GM19238 (cell line): ENCODE data around the gene TBXAS1.

Experiments
- DNase-seq: peaks from one replicate; pipeline ENCODE4 v3.0.0; 2011; ENCODE audit warnings: low spot score; ENCODE audit not compliant: insufficient read length

TBXAS1 gene

DNA sequence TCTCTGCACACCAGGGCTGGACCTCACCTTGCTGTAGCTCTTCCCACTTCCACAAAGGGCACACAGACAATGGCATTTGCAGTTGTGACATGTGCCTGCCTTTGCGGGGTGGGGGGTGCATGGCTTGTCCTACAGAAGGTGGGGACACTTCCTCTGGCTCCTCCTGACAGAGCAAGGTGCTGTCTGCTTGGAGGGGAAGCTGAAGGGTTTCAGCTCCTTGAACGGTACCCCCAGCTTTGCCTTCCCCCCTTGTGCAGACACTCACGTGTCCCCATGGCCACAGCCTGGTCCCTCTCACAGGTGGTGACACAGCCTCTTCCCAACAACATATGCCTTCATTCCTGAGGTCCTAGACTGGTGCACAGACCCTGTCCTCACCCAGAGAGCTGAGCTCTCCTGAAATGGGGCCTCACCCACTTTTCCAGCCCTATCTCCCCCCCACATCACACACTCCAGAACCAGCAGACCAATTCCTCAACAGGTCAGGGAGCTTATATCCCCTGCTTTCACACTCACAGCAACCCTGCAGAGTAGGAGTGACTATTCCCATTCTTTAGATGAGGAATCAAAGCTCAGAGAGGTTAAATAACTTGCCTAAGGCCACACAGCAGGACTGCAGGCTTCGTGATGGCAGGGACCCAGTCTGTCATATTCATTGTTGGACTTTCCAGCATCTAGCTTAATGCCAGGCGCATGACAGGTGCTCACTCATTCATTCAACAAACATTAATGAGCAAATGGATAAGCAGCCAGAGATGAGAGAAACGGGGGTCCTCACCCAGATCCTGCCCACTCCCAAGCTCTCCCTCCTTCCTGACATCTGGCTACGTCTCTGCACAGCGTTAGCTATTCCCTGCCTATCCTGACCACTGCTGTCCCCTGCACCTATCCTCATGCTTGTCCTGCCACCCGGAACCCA is 189.3 kb downstream of the TBXAS1 start:
- DNase-seq = no peak

DNA sequence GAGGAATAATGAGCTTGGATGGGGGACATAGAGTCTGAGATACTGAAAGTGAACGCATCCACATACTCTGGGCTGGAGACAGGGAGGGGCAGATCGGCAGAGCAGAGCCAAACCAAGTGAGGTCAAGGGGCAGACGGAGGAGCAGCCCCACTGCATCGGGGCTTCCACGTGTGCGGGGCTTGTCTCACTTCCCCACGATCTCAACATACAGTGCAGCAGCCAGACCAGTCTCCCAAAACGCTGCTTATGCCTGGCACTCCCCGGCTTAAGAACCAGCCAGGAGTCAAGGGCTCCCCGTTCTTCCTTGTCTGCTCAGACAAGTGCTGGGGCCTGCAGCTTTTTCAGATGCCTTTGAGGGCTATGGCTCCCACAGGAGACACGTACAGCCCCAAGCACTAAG is 190.1 kb downstream of the TBXAS1 start:
- DNase-seq = no peak

DNA sequence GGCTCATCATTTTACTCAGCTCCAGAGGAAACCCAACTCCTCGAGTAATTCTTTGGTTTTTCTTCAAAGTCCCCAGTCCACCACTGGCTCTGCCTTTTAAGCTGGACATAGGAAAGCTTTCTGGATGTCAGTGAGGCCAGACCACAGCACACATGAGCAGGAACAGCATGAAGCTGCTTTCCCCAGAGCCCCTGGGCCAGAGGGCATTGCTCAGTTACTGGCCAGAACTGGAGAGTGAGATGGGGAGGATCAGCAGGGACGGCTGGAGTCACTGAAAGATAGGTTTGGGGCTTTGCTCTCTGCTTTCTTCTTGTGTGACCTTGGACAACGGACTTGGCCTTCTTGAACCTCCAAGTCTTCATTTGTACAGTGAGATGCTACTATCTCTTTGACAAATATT is 190.5 kb downstream of the TBXAS1 start:
- no peak for DNase-seq

DNA sequence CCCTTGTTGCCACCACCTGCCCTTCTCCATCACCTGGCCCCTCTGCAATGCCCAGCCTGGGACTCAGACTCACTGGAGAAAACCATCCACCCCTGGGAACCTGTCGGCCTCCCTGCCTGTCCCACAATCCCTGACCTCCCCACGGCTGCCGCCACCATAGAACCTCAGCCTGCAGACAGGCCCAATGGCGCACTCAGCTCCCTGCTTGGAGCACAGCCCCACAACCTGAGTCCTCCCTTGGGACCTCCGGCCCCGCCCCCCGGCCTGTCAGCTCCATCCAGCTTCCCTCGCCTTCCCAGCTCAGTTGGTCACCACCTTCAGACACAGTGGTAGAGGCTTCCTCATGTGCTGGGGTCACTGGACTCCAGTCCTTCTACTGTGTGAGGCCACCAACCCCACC is 192.5 kb downstream of the TBXAS1 start:
- no peak for DNase-seq

DNA sequence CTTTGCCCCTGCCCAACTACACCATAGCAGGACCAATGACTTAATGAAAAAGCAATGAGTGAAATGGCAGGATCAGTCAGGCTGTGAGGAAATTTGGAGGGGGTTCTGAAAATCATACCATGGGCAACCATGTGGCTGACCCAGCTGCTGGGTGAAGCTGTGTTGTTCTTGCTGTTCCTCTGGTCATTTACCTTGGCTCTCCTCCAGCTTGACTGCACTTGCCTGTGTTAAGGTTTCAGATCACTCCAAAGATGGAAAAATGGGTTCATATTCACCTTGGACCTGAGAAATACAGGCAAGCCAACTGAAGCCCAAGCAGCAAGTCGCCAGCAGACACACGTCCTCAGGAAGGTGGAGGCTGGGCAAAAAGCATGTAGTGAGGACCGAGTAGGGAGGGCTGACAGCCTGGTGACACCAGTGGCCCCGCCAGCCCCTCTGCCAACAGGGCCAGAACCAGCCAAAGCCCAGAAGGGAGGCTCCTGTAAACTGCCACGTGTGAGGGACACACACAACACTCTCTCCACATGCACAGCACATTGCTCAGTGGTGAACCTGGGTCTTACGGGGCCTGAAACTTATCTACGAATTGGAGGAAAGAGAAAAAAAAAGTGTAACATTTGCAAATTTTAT is 193.6 kb downstream of the TBXAS1 start:
- no peak for DNase-seq

DNA sequence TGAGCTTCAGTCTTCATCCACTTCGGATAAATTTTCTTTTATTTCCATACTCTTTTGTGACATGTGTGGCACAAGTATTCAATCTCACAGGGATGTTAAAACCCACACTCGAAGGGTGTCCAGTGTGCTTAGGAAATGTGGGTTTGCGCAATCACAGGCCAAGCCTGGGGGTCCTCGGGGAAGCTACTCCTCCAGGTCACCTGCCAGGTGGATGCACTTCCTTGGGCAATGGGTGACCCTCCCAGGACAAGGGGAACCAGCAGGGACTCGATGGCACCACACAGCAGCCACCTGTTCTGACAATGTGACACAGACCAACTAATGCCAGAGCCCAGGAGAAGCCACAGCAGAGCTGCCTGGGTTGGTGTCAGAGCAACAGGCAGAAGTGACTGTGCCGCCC is 194.7 kb downstream of the TBXAS1 start:
- DNase-seq = no peak

DNA sequence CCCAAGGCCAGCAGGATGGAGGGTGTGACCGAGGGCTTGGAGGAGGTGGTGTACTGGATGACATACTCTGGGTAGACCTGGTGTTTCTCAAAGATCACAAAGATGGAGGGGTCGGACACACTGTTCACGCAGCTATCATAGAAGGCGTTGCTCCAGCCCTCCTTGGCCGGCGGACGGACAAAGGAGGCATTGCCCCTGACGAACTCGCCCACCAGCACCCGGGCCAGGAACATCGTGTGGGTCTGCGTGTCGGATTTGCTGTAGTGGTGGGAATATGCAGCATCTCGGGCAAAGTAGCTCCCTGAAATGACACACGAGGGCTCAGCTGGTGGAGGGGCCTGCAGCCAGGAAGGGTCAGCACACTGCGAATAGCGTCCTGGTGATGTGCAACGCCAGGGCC is 195.5 kb downstream of the TBXAS1 start:
- no peak for DNase-seq

DNA sequence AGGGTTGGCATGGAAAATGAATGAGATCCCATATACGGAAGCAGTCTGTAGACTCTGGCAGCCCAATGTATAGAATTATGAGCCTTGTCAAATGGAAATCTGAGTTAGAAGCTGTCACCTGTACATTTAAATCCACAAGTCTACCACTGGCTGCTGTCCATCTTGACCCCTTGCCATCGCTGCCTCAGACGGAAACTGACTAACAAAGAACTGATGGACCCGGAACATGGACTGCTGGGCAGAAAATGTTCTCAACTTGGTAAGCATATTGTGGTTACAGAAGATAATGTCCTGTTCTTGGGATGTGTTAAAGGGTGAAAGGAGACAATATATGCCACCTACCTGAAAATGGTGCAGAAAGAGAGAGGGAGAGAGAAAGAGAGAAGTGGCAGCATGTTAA is 196.2 kb downstream of the TBXAS1 start:
- no peak for DNase-seq

DNA sequence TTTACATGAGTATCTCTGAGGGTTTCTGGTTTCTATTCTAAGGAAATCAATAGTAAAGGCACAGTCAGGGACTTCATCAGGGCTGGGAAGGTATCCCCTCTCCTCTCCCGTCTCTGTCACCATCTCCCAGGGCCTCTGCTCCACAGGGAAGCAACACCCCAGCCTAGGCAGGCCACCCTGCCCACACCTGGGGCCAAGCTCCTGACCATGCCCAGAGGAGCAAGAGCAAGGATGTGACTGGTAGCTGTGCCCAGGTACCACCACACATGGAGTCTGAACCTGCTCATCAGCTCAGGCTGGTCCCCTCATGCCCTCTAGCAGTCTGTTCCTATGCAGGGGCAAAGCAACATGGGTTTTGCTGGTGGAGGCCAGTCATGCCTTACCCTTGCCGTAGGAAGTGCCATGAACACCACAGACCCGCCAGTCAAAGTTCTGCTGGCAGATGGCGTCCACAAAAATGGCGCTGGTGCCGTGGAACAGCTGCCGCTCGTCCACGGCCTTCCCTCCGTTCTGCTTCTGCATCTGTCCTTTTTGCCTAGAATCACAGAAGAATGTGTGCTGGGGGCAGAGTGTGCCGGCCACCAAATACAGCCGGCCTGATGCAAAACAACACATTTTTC is 196.9 kb downstream of the TBXAS1 start:
- DNase-seq = no peak

DNA sequence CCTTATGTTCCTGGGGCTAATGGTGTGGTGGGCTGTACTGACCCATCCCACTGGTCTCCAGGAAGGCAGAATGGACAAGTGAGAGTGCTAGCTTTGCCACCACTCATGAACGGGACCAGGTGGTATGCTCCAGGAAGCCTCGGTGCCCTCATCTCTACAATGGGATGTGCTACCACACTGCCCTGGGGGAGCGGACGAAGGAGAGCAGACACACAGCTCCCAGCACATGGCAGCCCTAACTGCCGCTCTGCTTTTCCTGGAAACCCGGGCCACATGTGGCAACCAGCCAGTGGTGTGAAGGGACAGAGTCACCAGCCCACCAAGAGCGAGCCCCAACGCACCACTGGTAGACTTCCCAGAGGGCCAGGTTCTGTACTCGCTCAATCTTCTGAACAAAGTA is 197.9 kb downstream of the TBXAS1 start:
- DNase-seq = no peak

DNA sequence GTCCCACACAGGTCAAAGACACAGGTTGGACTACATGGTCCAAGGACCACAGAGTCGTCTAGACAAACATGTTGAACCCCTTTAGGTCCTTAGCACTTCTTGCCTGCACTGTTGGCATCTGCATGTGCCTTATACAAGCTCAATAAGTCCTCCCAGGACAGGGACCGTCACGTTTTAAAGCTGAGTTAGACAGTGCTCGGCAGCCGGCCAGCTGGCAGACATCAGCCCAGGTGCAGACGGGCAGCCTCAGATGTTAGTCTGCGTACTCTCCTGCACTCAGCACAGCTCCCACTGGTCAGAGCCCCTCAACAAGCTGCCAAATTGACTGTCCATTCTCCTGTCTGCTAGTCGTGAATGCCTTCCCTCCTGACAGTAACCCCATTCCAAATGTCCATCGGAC is 198.8 kb downstream of the TBXAS1 start:
- DNase-seq = no peak

DNA sequence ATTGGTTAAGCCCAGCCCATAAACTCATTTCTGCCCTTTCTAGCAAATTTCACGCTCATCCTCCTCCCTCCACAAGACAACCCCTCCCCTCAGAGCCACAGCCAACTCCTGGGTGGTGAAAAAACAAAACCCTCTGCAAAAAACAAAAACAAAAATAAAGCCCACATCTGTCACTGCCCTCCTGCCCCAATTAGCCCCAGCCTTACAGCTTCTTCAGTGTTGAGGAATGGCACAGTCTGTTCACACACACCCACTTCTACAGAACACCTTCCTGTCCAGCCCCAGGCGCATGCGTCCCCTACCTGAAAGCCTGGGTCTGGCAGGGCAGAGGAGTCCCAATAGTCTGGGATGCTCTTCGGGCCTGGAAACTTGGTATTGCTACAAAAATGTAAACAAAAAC is 199.2 kb downstream of the TBXAS1 start:
- no peak for DNase-seq

DNA sequence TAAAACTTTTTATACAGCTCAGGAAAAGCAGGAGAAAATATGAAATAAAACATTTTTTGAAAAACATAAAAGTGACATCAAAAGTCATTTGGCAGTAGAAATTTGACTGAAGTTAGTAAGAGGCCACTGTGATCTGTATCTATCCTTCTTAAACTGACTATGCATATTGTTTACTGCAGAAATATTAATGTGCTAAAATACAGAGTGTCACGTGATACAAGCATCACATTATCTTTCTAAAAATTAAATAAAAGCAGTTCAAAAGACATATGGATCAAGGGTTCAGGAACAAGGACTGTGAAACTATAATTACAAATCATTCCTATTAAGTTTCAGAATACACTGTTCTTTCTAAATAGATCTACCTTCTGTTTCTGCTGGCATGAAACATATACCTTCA is 200.0 kb downstream of the TBXAS1 start:
- no peak for DNase-seq

DNA sequence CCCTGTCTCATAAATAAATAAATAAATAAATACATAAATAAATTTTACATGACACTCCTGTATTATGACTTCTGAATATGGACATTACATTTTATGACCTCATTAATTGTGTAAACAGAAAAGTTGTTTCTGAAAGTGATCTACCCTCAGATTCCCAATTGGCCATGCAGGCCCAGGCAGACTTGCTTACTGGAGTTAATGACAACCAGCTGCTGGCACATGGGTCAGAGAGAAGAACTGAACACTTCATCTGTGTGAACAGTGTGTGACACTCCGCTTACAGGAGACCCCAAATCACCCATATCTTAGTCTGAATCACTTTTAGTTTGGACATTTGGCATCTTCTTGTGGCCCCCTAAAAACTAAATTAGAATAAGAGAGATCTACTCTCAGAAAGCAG is 202.3 kb downstream of the TBXAS1 start:
- no peak for DNase-seq

DNA sequence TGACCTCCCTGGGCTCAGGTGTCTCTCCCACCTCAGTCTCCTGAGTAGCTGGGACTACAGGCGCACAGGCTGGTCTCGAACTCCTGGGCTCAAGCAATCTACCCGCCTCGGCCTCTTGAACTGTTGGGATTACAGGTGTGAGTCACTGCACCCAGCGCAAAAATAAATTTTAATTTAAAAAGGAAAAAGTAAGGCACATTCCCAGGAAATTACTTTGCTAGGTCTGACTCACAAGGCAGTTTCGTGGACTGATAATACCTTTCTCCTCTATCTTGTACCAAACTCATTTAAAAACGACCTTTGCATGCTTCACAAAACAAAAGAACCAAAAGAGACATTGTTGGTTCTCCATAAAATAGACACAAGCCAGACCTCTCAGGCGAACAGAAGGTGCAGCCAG is 204.0 kb downstream of the TBXAS1 start:
- DNase-seq = no peak

DNA sequence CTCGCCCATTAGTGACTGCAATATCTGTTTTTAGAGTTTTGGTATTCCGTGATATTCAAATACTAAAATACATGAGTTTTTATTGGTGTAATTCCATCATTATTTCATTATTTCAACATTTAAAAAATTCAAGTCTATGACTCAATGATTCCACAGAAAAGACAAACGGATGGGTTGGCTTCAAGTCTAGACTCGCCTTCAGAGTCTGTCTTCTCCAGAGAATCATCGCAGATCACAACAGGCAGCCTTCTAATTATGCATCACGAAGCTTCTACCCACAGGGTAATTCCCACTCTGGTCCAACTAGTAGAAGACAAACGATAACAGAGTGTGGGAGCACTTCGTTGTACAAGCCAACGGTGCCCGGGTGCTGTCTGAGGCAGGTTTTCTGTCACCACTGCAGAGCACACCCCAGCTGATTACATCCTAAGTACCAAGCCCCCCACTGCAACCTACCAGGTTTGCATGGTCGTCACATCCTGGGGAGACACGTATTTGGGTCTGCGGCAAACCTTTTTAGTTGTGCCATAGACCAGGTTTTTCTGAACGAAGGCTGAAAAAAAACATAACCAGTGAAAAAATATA is 204.8 kb downstream of the TBXAS1 start:
- no peak for DNase-seq

DNA sequence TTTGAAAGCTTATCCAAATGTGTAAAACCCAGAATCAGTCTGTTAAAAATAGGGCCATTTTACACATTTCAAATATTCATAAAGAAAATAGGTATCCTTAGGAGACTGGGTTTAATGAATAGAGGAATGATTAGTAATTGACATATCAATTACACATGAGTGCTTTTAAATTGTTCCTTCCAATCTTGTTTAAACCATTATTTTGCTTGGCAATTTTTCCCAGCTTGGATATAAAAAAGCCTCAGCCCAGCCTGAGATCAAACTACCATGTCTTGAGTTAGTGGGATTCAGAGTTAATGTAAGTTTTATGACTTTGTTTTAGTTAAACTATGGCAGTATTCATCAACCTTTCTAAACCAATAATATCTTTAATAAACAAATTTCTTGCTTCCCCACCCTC is 205.4 kb downstream of the TBXAS1 start:
- no peak for DNase-seq

DNA sequence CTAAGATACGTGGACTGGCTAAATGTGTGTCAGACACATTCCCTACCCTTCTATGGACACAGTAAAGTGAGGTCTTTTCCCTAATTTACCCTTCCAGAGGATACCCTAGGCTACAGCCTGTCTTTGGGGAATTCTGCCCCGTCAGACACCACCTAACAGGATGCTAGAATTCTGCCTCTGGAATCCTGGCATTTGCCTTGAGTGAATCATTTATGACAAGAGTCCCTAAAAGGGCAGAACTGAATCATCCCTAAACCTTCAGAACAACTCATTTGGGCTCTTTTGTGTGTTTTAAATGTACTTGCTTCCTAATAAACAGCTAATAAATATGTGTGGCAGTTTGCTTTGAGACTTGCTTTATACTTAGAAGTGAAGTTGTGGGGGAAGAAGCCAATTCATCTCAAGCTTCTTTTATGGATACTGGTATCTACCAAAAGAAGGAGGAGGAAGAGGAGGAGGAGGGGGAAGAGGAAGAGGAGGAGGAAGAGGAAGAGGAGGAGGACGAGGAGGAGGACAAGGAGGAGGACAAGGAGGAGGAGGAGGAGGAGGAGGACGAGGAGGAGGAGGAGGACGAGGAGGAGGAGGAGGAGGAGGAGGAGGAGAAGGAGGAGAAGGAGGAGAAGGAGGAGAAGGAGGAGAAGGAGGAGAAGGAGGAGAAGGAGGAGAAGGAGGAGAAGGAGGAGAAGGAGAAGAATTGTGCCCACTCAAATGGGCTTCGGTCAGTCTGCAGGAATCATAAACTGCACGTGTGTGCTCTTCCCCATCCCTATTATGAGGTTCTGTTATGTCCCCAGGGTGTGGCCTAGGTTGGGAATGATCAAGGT is 206.5 kb downstream of the TBXAS1 start:
- DNase-seq = no peak

DNA sequence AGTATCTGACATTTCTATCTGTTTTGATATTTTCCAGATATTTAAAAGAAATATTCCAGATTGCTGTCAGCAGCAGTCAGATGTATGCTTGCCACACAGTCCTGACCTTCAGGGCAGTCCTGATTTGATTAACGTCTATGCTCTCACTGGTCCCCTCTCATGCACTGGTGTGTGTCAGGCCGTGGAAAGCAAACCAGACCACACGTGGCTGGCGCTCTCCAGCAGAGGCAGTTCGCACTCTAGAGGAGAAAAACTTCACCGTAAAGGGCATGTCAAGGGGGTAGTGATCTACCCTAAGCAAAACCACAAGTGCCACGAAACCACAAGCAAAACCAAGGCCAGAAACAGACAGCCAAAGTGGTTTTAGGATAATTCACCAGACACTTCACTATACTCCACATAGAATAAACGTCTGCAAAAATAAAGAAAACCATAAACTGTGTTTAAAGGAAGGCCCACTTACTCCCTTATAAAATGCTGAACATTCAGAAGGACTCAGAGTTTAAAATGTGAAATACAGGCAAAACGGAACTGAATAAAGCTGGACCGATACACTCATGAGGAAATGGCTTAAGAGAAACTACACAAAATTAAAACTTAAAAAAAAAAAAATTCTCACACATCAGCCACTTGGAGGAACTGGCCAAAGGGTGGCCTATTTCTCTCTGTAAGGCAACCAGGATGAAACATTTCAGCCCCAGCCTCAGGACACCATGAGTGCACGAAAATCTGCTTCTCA is 207.3 kb downstream of the TBXAS1 start:
- DNase-seq = no peak

DNA sequence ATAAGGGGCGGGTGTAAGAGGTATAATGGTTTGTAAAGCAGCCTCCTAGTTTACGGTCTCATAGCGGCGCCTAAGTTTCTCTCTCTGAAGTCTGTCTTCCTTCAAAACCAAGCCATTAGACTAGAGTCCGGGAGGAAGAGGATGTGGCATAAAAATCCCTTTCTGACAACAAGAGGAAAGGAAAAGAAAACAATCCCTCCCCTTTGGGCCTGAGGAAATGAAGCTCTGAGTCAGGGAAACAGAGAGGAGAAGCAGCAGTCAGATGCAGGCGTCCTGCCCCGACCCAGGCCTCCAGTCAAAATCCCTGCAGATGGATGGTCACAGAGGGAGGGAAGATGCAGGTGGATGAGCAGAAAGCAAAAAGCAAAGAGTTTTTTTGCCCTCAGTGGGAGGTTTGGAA is 210.0 kb downstream of the TBXAS1 start:
- DNase-seq = no peak

DNA sequence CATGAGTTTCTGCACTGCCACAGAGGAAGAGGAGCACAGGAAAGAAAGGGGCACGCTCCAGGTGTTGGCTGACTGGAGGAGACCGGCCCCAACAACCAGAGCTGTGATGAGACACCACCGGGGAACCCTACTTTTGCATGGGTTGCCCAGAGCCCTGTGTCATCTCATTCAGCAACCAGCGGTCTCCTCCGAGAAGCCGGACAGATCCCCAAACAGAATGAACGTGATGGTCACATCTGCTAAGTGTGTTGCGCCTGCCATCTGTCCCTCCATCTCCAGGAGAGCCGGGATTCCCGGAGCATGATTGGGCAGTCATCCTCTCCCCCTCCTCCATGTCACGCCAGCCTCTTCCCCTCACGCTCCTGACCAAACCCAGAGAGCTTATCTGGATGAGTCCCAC is 210.8 kb downstream of the TBXAS1 start:
- no peak for DNase-seq
